Effector CD4-positive, alpha-beta T cell (primary cell): ENCODE measurements around the gene P2RX7.

Experiments used
- DNase-seq: peaks from one replicate; pipeline ENCODE4 v3.0.0-alpha.2; 2020

P2RX7 gene

GRCh38 chr12:121111684-121112083 is 21.0 kb upstream of the P2RX7 start:
- no peak for DNase-seq

- no peak for DNase-seq
Measured at GRCh38 chr12:121112496-121112895, 20.2 kb upstream of the P2RX7 start.

DNA sequence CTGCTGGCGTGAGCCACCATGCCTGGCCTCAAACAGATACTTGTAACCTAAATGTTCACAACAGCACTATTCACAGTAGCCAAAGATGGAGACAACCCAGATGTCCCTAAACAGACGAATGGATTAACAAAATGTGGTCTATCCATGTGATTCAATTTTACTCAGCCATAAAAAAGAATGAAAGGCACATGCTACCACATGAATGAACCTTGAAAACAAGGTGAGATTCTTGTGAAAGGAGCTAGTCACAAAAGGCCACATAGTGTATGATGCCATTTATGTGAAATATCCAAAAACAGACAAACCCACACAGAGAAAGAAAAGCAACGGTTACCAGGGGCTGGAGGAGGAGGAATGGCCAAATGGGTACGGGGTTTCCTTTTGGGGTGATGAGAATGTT is 19.6 kb upstream of the P2RX7 start:
- no peak for DNase-seq

- DNase-seq = no peak
Measured at GRCh38 chr12:121114019-121114639, 18.5 kb upstream of the P2RX7 start.

GRCh38 chr12:121114806-121115205 is 17.9 kb upstream of the P2RX7 start:
- no peak for DNase-seq

GRCh38 chr12:121115530-121115929 is 17.1 kb upstream of the P2RX7 start:
- DNase-seq = no peak

GRCh38 chr12:121116318-121117225 is 16.1 kb upstream of the P2RX7 start:
- DNase-seq = no peak

DNA sequence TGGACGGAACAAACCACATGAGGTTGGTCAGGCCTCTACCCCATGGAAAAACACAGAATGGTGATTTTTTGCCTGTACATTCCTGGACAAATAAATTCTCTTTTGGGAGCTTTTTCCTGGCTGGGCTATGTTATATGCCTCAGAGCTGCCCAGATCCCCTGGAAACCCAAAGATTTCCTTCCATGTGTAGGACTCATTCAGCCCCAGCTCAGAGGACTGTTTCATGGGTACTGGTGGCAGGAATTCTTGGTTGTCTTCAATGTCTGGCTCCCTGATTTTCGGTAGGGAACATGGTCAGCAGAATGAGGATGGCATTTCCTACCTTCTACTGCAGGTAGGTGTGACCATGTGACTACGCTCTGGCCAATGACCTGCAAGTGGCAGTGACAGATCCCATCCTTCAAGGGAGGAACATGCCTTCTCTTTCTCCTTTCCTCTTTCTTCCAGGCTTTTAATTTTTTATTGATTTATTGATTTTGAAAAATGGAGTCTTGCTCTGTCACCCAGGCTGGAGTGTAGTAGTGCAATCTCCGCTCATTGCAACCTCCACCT is 15.4 kb upstream of the P2RX7 start:
- DNase-seq = no peak

- no peak for DNase-seq
Measured at GRCh38 chr12:121120323-121120722, 12.4 kb upstream of the P2RX7 start.

DNA sequence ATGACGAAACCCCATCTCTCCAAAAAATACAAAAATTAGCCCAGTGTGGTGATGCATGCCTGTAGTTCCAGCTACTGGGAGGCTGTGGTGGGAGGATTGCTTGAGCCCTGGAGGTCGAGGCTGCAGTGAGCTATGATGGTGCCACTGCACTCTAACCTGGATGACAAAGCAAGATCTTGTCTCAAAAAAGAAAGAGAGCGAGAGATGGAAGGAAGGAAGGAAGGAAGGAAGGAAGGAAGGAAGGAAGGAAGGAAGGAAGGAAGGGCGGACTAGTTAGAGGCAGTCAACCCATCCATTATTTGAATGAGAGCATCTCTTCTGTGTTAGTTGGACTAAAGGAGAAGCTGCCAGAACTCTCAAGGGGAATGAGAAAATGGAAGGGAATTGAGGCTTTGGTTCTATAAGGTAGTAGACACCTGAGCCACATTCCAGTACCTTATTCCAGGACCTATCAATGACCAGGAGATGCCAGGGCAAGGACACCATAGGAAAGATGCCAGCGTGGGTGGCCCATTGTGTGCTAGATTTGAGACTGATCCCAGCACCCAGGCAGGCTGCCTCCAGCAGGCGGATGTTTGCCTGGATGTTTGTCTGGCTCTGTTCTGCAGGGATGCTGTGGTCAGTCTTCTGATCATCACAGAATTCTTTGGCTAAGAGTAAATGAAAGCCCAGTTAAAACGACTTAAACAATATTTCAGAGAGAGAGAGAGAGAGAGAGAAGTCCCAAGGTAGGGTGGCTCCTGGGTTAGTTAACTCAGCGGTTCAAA is 11.5 kb upstream of the P2RX7 start:
- no peak for DNase-seq

DNA sequence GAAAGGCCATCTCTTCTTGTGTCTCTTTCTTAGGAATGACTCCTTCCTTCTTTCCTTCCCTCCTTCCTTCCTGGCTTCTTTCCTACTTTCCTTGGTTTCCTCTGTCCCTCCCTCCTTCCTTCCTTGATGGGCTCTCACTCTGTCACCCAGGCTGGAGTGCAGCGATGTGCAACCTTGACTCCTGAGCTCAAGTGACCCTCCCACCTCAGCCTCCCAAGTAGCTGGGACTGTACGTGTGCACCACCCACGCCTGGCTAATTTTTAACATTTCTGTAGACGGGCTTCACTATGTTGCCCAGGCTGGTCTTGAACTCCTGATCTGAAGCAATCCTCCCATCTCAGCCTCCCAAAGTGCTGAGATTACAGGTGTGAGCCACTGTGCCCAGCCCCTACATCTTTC is 10.9 kb upstream of the P2RX7 start:
- no peak for DNase-seq

GRCh38 chr12:121123488-121123887 is 9.2 kb upstream of the P2RX7 start:
- no peak for DNase-seq

- no peak for DNase-seq
Measured at GRCh38 chr12:121124402-121125109, 8.1 kb upstream of the P2RX7 start.

DNA sequence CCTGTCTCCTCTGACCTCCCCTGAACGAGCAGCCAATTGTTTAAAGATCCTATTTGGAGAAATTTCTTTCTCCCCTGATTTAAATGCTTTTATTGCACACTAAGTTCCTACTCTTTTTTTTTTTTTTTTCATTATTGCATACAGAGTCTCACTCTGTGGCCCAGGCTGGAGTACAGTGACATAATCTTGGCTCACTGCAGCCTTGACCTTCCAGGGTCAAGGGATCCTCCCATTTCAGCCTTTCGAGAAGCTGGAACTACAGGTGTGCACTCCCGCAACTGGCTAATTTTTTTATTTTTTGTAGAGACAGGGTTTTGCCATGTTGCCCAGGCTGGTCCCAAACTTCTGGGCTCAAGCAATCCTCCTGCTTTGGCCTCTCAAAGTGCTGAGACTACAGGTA is 5.2 kb upstream of the P2RX7 start:
- no peak for DNase-seq

GRCh38 chr12:121128908-121129810 is 3.5 kb upstream of the P2RX7 start:
- DNase-seq = peak; percentile 64

DNA sequence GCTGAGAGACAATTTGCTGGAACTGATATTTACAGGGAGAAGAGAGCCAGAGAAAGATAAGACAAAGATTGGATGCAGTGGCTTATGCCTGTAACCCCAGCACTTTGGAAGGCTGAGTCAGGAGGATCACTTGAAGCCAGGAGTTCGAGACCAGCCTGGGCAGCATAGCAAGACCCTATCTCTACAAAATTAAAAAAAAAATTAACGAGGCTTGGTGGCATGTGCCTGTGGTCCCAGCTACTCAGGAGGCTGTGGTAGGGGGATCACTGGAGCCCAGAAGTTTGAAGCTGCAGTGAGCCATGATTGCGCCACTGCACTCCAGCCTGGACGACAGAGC is 2.9 kb upstream of the P2RX7 start:
- DNase-seq = no peak

DNA sequence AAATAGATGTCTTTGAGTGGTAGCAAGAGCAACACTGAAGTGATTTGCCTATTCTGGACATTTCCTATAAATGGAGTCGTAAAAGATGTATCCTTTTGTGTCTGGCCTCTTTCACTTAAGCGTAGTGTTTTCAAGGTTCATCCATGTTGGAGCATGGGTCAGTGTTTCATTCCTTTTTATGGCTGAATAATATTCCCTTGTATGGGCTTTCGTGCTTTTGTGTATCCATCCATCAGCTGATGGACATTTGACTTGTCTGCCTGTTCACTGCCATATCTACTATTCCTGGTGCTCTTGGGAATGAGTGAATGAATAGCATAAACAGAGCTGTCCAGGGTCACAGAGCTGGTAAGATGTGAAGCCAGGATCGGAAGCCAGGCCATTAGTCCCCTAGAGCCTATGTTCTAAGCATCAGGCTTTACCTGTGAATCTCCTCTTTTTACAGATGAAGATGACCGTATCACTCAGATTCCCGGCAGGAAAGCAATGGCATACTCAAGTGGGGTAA is 1.8 kb upstream of the P2RX7 start:
- DNase-seq = no peak

GRCh38 chr12:121131941-121132341 is 735 bp upstream of the P2RX7 start:
- no peak for DNase-seq

GRCh38 chr12:121133838-121134237 is 1.2 kb downstream of the P2RX7 start:
- no peak for DNase-seq

DNA sequence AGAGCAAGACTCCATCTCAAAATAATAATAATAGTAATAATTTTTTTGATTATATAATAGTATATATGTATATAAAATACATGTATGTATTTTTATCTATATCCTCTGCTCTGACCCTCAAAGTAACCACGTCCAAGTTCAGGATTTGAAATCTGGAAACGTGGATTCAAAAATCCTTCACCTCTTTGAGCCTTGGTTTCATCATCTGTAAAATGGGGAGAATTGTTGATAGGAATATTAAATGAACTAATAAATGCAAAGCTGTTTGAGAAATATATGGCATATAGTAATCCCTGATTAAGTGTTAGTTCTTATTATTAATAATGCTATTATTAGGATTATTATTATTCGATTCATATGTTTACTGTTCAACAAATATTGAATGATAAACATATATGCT is 2.6 kb downstream of the P2RX7 start:
- no peak for DNase-seq

- DNase-seq = no peak
Measured at GRCh38 chr12:121137512-121137911, 4.8 kb downstream of the P2RX7 start.
